Osteoblast (primary cell): ENCODE data around the gene SSTR5. TPM values are rescaled to one million over a fixed set of nuclear protein-coding genes. Genes with fewer than 3 reads are reported as not detected.

Experiments
- DNase-seq: peaks from one replicate; pipeline ENCODE4 v3.0.0; 2011; ENCODE audit warnings: low spot score, mixed read lengths; ENCODE audit not compliant: insufficient read length; ENCODE audit errors: missing footprints
- H2AFZ ChIP-seq: 2 replicates; pipeline ENCODE4 v1.6.0; 2011; ENCODE audit warnings: mild to moderate bottlenecking, low read length
- H3K27ac ChIP-seq: 2 replicates; pipeline ENCODE4 v1.5.1; 2011; ENCODE audit warnings: mild to moderate bottlenecking, low read depth, low read length, moderate library complexity
- H3K27me3 ChIP-seq: 2 replicates; pipeline ENCODE4 v1.6.0; 2012; ENCODE audit warnings: mild to moderate bottlenecking, control low read depth, inconsistent platforms, low read length, moderate library complexity; ENCODE audit not compliant: insufficient read depth
- H3K36me3 ChIP-seq: 2 replicates; pipeline ENCODE4 v1.5.1; 2011; ENCODE audit warnings: mild to moderate bottlenecking, low read length, control low read depth, moderate library complexity; ENCODE audit not compliant: insufficient read depth
- H3K4me1 ChIP-seq: 2 replicates; pipeline ENCODE4 v1.5.1; 2011; ENCODE audit warnings: mild to moderate bottlenecking, low read length, control low read depth, moderate library complexity; ENCODE audit not compliant: insufficient read depth
- H3K4me2 ChIP-seq: 2 replicates; pipeline ENCODE4 v1.6.0; 2011; ENCODE audit warnings: mild to moderate bottlenecking, low read length; ENCODE audit not compliant: insufficient read depth
- H3K4me3 ChIP-seq: fragments of 200-600 bp; sonication (generic); 3 replicates; pipeline ENCODE4 v1.5.1; 2012; ENCODE audit warnings: mild to moderate bottlenecking, low read length, inconsistent platforms; ENCODE audit not compliant: insufficient read depth
- H3K79me2 ChIP-seq: 2 replicates; pipeline ENCODE4 v1.6.0; 2012; ENCODE audit warnings: mild to moderate bottlenecking, low read length, control low read depth, inconsistent platforms; ENCODE audit not compliant: insufficient read depth
- H3K9me3 ChIP-seq: 2 replicates; pipeline ENCODE4 v1.5.1; 2011; ENCODE audit warnings: low read depth, low read length, control low read depth
- H4K20me1 ChIP-seq: 2 replicates; pipeline ENCODE4 v1.6.0; 2012; ENCODE audit warnings: mild to moderate bottlenecking, low read length, control low read depth; ENCODE audit not compliant: insufficient read depth
- CTCF ChIP-seq: IDR thresholded peaks from 2 replicates; pipeline ENCODE4 v1.5.1; 2011; ENCODE audit warnings: mild to moderate bottlenecking, low read depth, low read length, moderate library complexity; ENCODE audit errors: extremely low read depth
- total RNA-seq: library from RNA; depleted of rRNA; stranded (reverse); fragments of >200 nt; gene quantifications from 2 replicates; pipeline ENCODE4 v1.2.3, GENCODE V29; 2012

SSTR5 gene
- total RNA-seq, 1 donor = not detected

GRCh38 chr16:1094124-1094479 lies 21.6 kb downstream of the SSTR5 start:
- Histone ChIP-seq H4K20me1 (peaks cover 4% of the 10 kb centered on the region), H3K4me3 (no peak overlapping the region), H3K36me3 (no peaks in the 10 kb centered on the region), H2AFZ (no peak overlapping the region), H3K79me2 (no peaks in the 10 kb centered on the region), H3K4me2 (no peak overlapping the region), H3K9me3 (no peaks in the 10 kb centered on the region), H3K27ac (no peak overlapping the region), H3K27me3 (peaks cover 32% of the 10 kb centered on the region), H3K4me1 (no peaks in the 10 kb centered on the region)
- TF ChIP-seq CTCF = no peak
- DNase-seq = no peak

DNA sequence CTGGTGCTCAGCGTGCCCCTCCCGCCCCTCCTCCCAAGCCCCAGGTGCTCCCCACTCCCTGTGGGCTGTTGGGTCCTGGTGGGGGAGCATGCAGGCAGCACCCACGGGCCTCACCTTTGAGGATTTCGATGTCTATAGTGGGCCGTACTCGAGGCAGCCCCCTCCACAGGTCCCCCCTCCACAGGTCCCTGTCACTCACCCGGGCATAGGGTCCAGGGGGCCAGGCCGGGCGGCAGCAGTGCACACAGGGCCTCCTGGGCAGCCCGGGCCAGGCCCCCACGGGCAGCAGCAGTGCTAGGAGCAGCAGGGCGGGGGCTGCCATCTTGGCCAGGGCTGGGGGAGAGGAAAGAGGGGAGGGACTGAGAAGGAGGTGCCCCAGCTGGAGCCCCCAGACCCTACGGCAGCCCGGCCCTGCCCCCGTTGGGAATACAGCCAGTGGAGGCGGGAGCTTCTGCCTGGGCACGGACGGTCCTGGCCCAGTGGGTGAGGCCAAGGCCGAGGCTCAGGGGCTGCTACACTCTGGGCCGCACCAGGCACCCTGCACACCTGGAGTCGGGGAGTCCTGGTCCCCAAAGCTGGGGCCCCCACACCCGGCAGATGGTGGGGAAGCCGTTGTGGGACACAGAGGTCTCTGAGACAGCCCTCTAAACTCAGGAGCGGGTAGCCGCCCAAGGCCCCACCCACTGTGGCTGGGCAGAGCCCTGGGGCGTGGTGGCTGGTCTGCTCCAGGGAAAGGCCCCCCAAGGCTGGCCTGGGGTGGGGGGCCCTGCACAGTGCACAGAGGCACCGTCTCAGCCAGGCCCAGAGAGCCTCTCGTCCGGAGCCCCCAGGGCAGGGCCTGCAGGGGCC lies 22.3 kb downstream of the SSTR5 start:
- peaks cover 4% of the 10 kb centered on the region for H4K20me1 ChIP-seq
- H3K4me3 ChIP-seq = no peak overlapping the region
- H3K36me3 ChIP-seq = no peaks in the 10 kb centered on the region
- no peak overlapping the region for H3K4me2 ChIP-seq
- no peak overlapping the region for H3K27ac ChIP-seq
- no peaks in the 10 kb centered on the region for H3K79me2 ChIP-seq
- H3K4me1 ChIP-seq = no peaks in the 10 kb centered on the region
- peaks cover 27% of the 10 kb centered on the region for H3K27me3 ChIP-seq
- DNase-seq = no peak
- no peak for TF ChIP-seq CTCF
- no peak overlapping the region for H2AFZ ChIP-seq
- H3K9me3 ChIP-seq = no peaks in the 10 kb centered on the region

DNA sequence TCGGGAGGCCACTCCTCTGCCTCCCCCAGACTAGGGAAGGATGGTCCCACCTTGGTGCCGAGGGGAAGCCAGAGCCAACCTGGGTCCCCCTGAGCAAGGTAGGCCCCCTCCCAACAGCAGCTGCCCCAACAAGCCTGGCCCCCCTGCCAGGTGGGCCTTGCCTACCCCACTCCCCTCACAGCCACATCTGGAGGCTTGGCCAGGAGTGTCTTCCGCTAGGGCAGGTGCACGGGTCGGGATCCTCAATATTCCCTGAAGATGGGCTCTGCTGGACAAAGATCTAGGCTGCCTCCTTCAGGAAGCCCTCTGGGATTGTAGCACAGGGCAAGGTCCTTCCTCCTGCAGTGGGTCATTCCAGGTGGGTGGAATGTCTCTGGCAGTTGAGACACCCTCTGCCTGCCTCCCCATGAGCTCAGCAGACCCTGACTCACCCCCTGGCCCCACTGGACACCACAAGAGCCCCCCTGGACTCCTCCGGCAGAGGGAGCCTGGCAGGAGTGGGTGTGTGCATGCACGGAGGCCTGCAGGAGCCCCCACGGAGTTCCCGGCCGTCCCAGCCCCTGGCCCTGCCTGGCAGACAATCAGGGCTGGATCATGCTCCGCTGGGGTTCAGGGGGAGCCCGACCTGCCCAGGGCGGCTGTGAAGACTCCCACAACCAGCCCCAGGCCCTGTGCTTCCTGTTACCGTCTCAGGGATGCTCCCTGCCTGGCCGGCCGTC lies 23.1 kb downstream of the SSTR5 start:
- no peaks in the 10 kb centered on the region for H3K36me3 ChIP-seq
- peaks cover 21% of the 10 kb centered on the region for H3K27me3 ChIP-seq
- no peaks in the 10 kb centered on the region for H3K4me1 ChIP-seq

More for the DNA sequence above, 23.1 kb downstream of the SSTR5 start:
- no peak for TF ChIP-seq CTCF
- no peak overlapping the region for H3K4me2 ChIP-seq
- no peak overlapping the region for H3K27ac ChIP-seq
- H4K20me1 ChIP-seq = peaks cover 4% of the 10 kb centered on the region
- H3K4me3 ChIP-seq = no peak overlapping the region
- no peak for DNase-seq
- H3K9me3 ChIP-seq = no peaks in the 10 kb centered on the region
- no peaks in the 10 kb centered on the region for H3K79me2 ChIP-seq
- no peak overlapping the region for H2AFZ ChIP-seq
